A549 (cell line): ENCODE measurements around the gene GALT. TPM values are rescaled to one million over a fixed set of nuclear protein-coding genes. Genes with fewer than 3 reads are reported as not detected.

Experiments used
- ATAC-seq, 2 experiments: fragments of 200-7000 bp in 1 of 2; fragments of >200 bp in 1 of 2; cut with Nextera tagmentation in 1 of 2; cut with Tn5 transposase in 1 of 2; 3 replicates each; pipeline versions ENCODE4 v1.8.0 to v1.9.1; 2018 to 2020; ENCODE audit warnings: mild to moderate bottlenecking in 1 of 2, moderate library complexity in 1 of 2
- CTCF ChIA-PET: fragments of 300-600 bp; sonication (Branson Sonifier 250); formaldehyde crosslinking; extraction: SDS; loops from one replicate; lab custom pipeline; 2021; ENCODE audit warnings: antibody characterized with exemption, inconsistent platforms; lab: Yijun Ruan, JAX
- POLR2A ChIA-PET: fragments of 350-600 bp; formaldehyde crosslinking; extraction: SDS; loops from one replicate; lab custom pipeline; 2021; ENCODE audit warnings: antibody characterized with exemption, inconsistent platforms; lab: Yijun Ruan, JAX
- DNase-seq, 2 experiments: peaks; one replicate each; pipeline versions ENCODE4 v3.0.0 to v3.0.0-alpha.2; 2011 to 2016; ENCODE audit warnings: low read depth in 1 of 2, low spot score in 1 of 2
- FAIRE-seq: peaks from 2 replicates; lab custom pipeline; 2011; peaks lifted over from hg19 to GRCh38; lab: Jason Lieb, UNC
- H3K27ac ChIP-seq, 2 experiments: fragments of >200 bp; sonication (Bioruptor Twin); formaldehyde crosslinking; 3 replicates each; pipeline ENCODE4 v1.5.1; 2016 to 2017
- H3K4me1 ChIP-seq: fragments of >200 bp; sonication (Bioruptor Twin); formaldehyde crosslinking; 3 replicates; pipeline ENCODE4 v1.6.1; 2016
- H3K4me2 ChIP-seq: fragments of >200 bp; sonication (Bioruptor Twin); formaldehyde crosslinking; 3 replicates; pipeline ENCODE4 v1.6.1; 2016
- H3K4me3 ChIP-seq: fragments of >200 bp; sonication (Bioruptor Twin); formaldehyde crosslinking; 3 replicates; pipeline ENCODE4 v1.5.1; 2016
- H3K9me3 ChIP-seq: fragments of >200 bp; sonication (Bioruptor Twin); formaldehyde crosslinking; 3 replicates; pipeline ENCODE4 v1.6.1; 2016
- CBX2 ChIP-seq: fragments of 200-600 bp; sonication (generic); IDR thresholded peaks from 2 replicates; pipeline ENCODE4 v1.6.1; 2016; ENCODE audit warnings: low read depth, mild to moderate bottlenecking, borderline replicate concordance
- EHMT2 ChIP-seq: fragments of 200-600 bp; sonication (generic); IDR thresholded peaks from 2 replicates; pipeline ENCODE4 v1.6.1; 2016; ENCODE audit warnings: antibody characterized with exemption, low read depth, mild to moderate bottlenecking, moderate library complexity
- ESRRA ChIP-seq: fragments of 150-350 bp; IDR thresholded peaks from 2 replicates; pipeline ENCODE4 v1.6.1; 2014; ENCODE audit warnings: mild to moderate bottlenecking, low read length, borderline replicate concordance
- FOSL2 ChIP-seq, 2 experiments: fragments of 450-650 bp in 1 of 2; fragments of >200 bp in 1 of 2; sonication (Bioruptor Twin) in 1 of 2; formaldehyde crosslinking; IDR thresholded peaks; 2 replicates each; pipeline versions ENCODE4 v1.5.0 to v1.6.1; 2016 to 2020; ENCODE audit warnings: mild to moderate bottlenecking in 1 of 2, moderate library complexity in 1 of 2
- FOXS1 ChIP-seq: fragments of 250-450 bp; sonication (Bioruptor Pico); IDR thresholded peaks from 2 replicates; pipeline ENCODE4 v1.5.0; 2020; ENCODE audit warnings: mild to moderate bottlenecking, moderate library complexity
- GATA3 ChIP-seq: IDR thresholded peaks from 2 replicates; pipeline ENCODE4 v1.6.1; 2012; ENCODE audit warnings: borderline replicate concordance
- HOXA7 ChIP-seq: fragments of 250-450 bp; sonication (Bioruptor Pico); IDR thresholded peaks from 2 replicates; pipeline ENCODE4 v1.5.0; 2020; ENCODE audit warnings: mild to moderate bottlenecking, moderate library complexity
- HOXB5 ChIP-seq: fragments of 250-450 bp; sonication (Bioruptor Pico); IDR thresholded peaks from 2 replicates; pipeline ENCODE4 v1.5.0; 2020; ENCODE audit warnings: mild to moderate bottlenecking, moderate library complexity
- MAFK ChIP-seq: fragments of 450-650 bp; IDR thresholded peaks from 2 replicates; pipeline ENCODE4 v1.6.1; 2014; ENCODE audit not compliant: partially characterized antibody
- MYC ChIP-seq: IDR thresholded peaks from 2 replicates; pipeline ENCODE4 v1.6.1; 2012; ENCODE audit warnings: mild to moderate bottlenecking, inconsistent platforms, low read length, improper control_type of control experiment, borderline replicate concordance
- NPAS2 ChIP-seq: fragments of 250-450 bp; sonication (Bioruptor Pico); IDR thresholded peaks from 2 replicates; pipeline ENCODE4 v1.8.0; 2022; ENCODE audit warnings: mild to moderate bottlenecking, moderate library complexity, borderline replicate concordance
- RARB ChIP-seq: fragments of 250-450 bp; sonication (Bioruptor Pico); IDR thresholded peaks from 2 replicates; pipeline ENCODE4 v1.8.0; 2021; ENCODE audit warnings: mild to moderate bottlenecking, moderate library complexity
- RNF2 ChIP-seq: fragments of 200-600 bp; sonication (generic); IDR thresholded peaks from 2 replicates; pipeline ENCODE4 v1.6.1; 2016; ENCODE audit warnings: low read depth, mild to moderate bottlenecking, antibody characterized with exemption, moderate library complexity, borderline replicate concordance
- WGBS: methylation state at CpG from one replicate; pipeline ENCODE4 v1.1.6; 2017; ENCODE audit errors: missing lambda C conversion rate; 5-methylcytosine and 5-hydroxymethylcytosine counted together
- polyA plus RNA-seq, 4 experiments: library from polyadenylated mRNA; depleted of rRNA in 3 of 4; stranded (reverse); fragments of >200 nt; fragmentation: RNase III in 1 of 4; extraction: RNeasy Plus Mini Kit Qiagen cat#74134 plus additional on column Dnase treatment in 1 of 4; gene quantifications; 2 replicates in 3 of 4; 3 replicates in 1 of 4; pipeline ENCODE4 v1.2.3, GENCODE V29; 2011 to 2017
- TF ChIP-seq, protein P1 (sequence below): IDR thresholded peaks from 2 replicates; pipeline ENCODE4 v1.6.1; 2012
- TF ChIP-seq, protein P2 (sequence below): IDR thresholded peaks from 2 replicates; pipeline ENCODE4 v1.6.1; 2012
- TF ChIP-seq, protein P3 (sequence below): fragments of >200 bp; sonication (Bioruptor Twin); formaldehyde crosslinking; IDR thresholded peaks from 3 replicates; pipeline ENCODE4 v1.6.1; 2016
- TF ChIP-seq, protein P4 (sequence below): fragments of 450-650 bp; IDR thresholded peaks from 2 replicates; pipeline ENCODE4 v1.6.1; 2014; ENCODE audit warnings: antibody characterized with exemption

GALT gene
- polyA plus RNA-seq, 2 of the 4 experiments (the other 2 are of a cell fraction), result 19.0 to 28.4 TPM

DNA sequence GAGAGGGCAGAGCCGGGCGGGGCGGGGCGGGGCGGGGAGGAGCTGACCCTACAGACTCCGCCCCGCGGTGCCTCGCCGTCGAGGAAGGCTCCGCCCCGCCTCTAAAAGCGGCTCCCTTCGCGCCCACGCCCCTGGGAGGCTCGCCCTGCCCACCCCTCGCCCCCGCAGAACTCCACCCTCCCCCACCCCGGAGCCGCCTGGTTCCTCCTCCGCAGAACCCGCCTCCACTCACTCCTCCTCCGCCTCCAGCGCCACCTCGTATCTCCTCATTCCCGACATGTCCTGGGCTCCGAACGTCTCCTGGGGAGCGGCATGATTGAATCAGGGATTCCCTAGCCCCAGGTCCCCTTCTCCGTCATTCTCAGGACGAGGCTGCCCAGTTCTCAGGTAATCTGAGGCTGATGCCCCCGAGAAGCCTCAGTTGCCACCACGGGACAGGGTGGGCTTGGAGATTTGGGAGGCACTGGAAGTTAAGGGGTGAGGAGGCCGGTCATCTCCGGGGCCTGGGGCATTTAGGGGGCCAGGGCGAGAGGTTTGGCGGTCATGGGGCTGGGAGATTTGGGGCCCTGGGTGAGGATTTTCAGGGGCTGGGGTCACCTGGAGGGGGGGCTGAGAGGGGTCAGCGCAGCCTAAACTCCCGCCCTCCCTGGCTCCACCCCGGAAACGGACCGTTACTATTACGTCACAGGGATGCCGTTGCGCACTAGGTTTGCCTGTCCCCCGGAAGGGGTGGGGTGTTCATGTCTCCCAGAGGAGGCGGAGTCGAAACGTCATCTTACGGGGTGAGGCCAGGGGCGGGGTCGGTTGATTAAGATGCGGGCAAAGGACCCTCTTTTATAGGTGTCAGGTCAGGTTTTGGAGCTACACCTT lies 19.1 kb downstream of the GALT start (continued):
- TF ChIP-seq, protein P1, sequence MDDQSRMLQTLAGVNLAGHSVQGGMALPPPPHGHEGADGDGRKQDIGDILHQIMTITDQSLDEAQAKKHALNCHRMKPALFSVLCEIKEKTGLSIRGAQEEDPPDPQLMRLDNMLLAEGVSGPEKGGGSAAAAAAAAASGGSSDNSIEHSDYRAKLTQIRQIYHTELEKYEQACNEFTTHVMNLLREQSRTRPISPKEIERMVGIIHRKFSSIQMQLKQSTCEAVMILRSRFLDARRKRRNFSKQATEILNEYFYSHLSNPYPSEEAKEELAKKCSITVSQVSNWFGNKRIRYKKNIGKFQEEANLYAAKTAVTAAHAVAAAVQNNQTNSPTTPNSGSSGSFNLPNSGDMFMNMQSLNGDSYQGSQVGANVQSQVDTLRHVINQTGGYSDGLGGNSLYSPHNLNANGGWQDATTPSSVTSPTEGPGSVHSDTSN, result no peak
- no peak for TF ChIP-seq FOSL2 (IDR thresholded peaks at IDR 0.05)
- 0 out of 2 replicates have a peak, but pooled peaks have one; percentile 1 for TF ChIP-seq FOSL2 (CRISPR knock-in tag; IDR thresholded peaks at IDR 0.05)
- no peak for TF ChIP-seq MAFK
- no peak for TF ChIP-seq EHMT2
- peak; percentile 78; the same call in 1 of the 2 replicates for TF ChIP-seq HOXA7 (CRISPR knock-in tag)
- TF ChIP-seq, protein P2, sequence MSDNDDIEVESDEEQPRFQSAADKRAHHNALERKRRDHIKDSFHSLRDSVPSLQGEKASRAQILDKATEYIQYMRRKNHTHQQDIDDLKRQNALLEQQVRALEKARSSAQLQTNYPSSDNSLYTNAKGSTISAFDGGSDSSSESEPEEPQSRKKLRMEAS, result peak; percentile 3
- no peak for TF ChIP-seq CBX2
- TF ChIP-seq, protein P3, sequence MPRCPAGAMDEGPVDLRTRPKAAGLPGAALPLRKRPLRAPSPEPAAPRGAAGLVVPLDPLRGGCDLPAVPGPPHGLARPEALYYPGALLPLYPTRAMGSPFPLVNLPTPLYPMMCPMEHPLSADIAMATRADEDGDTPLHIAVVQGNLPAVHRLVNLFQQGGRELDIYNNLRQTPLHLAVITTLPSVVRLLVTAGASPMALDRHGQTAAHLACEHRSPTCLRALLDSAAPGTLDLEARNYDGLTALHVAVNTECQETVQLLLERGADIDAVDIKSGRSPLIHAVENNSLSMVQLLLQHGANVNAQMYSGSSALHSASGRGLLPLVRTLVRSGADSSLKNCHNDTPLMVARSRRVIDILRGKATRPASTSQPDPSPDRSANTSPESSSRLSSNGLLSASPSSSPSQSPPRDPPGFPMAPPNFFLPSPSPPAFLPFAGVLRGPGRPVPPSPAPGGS, result no peak
- no peak for TF ChIP-seq ESRRA
- TF ChIP-seq RARB (CRISPR knock-in tag), result 0 out of 2 replicates have a peak, but pooled peaks have one; percentile 15
- no peak for TF ChIP-seq FOXS1 (CRISPR knock-in tag)

DNA sequence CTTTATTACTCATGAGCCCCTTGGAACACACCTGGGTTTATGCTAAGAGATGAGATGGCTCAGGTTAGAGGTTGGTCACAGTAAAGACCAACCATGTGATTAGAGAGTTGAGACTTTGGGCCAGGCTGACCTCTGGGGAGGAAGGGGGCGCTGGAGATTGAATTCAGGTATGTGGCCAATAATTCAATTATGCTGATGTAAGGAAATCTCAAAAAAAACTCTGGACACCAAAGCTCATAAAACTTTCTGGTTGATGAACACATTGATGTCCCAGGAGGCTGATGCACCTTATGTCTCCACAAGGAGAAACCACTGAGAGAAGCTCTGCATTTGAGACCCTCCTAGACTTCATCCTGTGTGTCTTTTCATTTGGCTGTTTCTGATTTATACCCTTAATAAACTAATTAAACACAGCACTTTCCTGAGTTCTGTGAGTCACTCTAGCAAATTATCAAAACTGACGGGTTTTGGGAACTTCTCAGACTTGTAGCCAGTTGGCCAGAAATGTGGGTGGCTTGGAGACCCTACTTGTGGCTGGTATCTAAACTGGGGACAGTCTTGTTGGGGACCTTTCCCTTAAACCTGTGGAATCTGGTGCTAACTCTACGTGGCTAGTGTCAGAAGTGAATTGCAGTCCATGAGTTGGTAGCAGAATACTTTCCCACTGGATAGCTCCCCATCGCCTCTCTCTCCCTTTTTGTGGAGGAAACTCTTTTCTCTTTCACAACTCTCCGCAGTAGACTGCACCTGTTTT lies 23.5 kb downstream of the GALT start:
- 0 out of 3 replicates have a peak, but pooled peaks cover 4% of the 10 kb centered on the region for H3K9me3 ChIP-seq
- WGBS, result 80% methylated on average over 5 of the region's 5 CpGs
- DNase-seq (no peak), FAIRE-seq (no peak), ATAC-seq (no peak)
- CTCF ChIA-PET, result interaction anchor here (0.8 to 3.8 kb wide), 5 partner anchors 9 to 36 kb away, joined by 3 to 23 read pairs (median 5); no protein-coding TSS in a partner anchor
- no peak overlapping the region for H3K27ac ChIP-seq
- no peak overlapping the region for H3K4me3 ChIP-seq
- POLR2A ChIA-PET, result no interaction called here
- peaks cover under 1% of the 10 kb centered on the region; the same call in 2 of the 3 replicates for H3K4me1 ChIP-seq
- H3K4me2 ChIP-seq, result no peak overlapping the region
- TF ChIP-seq MAFK (peak; percentile 87), CBX2 (no peak)

DNA sequence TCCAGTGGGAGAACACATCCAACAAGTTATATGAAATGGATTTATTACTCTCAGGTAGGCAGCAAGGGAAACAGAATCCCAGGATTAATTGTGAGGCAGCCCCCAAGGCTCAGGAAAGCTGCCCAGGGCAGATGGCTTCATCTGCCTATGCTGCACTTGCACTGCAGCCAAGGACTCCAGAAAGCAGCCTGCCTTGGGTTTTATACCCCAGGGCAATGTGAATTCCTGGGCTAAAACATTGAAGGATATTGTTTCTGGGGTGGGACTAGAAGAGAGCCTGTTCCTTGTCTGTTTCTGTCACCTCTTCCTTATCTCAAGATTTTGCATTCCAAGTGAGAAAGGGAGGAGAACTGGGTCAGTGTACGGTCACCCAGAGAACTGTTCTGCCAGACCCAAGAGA lies 24.8 kb downstream of the GALT start:
- FAIRE-seq, result no peak
- Histone ChIP-seq H3K4me2 (no peak overlapping the region), H3K9me3 (0 out of 3 replicates have a peak, but pooled peaks cover 4% of the 10 kb centered on the region)
- TF ChIP-seq RNF2, result no peak
- TF ChIP-seq FOSL2 (IDR thresholded peaks at IDR 0.05), result no peak
- no peak for TF ChIP-seq FOSL2 (CRISPR knock-in tag; IDR thresholded peaks at IDR 0.05)
- no peak for TF ChIP-seq GATA3
- no peak for TF ChIP-seq HOXB5 (CRISPR knock-in tag)
- TF ChIP-seq NPAS2 (CRISPR knock-in tag), result no peak
- no peak for TF ChIP-seq MYC
- TF ChIP-seq, protein P4, sequence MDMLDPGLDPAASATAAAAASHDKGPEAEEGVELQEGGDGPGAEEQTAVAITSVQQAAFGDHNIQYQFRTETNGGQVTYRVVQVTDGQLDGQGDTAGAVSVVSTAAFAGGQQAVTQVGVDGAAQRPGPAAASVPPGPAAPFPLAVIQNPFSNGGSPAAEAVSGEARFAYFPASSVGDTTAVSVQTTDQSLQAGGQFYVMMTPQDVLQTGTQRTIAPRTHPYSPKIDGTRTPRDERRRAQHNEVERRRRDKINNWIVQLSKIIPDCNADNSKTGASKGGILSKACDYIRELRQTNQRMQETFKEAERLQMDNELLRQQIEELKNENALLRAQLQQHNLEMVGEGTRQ, result no peak
- TF ChIP-seq, all 56 proteins: peak for 0
- Histone ChIP-seq H3K27ac (no peak overlapping the region), H3K4me3 (no peak overlapping the region), H3K4me1 (no peaks in the 10 kb centered on the region)
- ATAC-seq (no peak), DNase-seq (no peak)
- WGBS, result 86% methylated on average over 1 of the region's 1 CpG
- CTCF ChIA-PET, result interaction anchor here (0.6 to 3.8 kb wide), 4 partner anchors 10 to 974 kb away, joined by 3 to 23 read pairs (median 8); no protein-coding TSS in a partner anchor
- POLR2A ChIA-PET, result no interaction called here
